ENCODE measurements around the gene NELL2. TPM values are rescaled to one million over a fixed set of nuclear protein-coding genes. Genes with fewer than 3 reads are reported as not detected.

The NELL2 gene
- total RNA-seq, 2 donors from 2014 or later = 5.1 to 6.9 TPM

- Histone ChIP-seq H3K9ac (ENCODE audit: extremely low read depth, low read length, poor library complexity, severe bottlenecking) (no peak overlapping the region), H3K4me1 (ENCODE audit: control insufficient read depth, insufficient read depth, low read length) (no peaks in the 10 kb centered on the region), H3K27ac (ENCODE audit: low read depth, low read length) (peak overlapping the region; percentile 18), H3K27me3 (ENCODE audit: control insufficient read depth, insufficient read depth, low read length, poor library complexity, severe bottlenecking) (no peaks in the 10 kb centered on the region), H3K4me3 (ENCODE audit: low read length) (no peak overlapping the region), H3K36me3 (ENCODE audit: control insufficient read depth, insufficient read depth, low read length) (no peaks in the 10 kb centered on the region), H3K9me3 (ENCODE audit: control insufficient read depth, low read length) (no peaks in the 10 kb centered on the region)
- H3K4me1 Mint-ChIP-seq = peaks cover 6% of the 10 kb centered on the region
- no peak overlapping the region for H3K4me3 Mint-ChIP-seq
- no peaks in the 10 kb centered on the region for H3K27me3 Mint-ChIP-seq (ENCODE audit: insufficient read depth)
- DNase-seq = no peak
- TF ChIP-seq CTCF (conservative IDR thresholded peaks at IDR 0.05) = no peak
- no CpG with 5 or more reads among the region's 2 CpGs for WGBS, 2 experiments (ENCODE audit: insufficient coverage in 1 of 2, insufficient read length in 1 of 2)
- no peak overlapping the region for H3K27ac Mint-ChIP-seq
- no peaks in the 10 kb centered on the region for H3K9me3 Mint-ChIP-seq
- no peaks in the 10 kb centered on the region for H3K36me3 Mint-ChIP-seq (ENCODE audit: low read depth)
Observed at GRCh38 chr12:44571006-44571550, 305.0 kb downstream of the NELL2 start.

- TF ChIP-seq CTCF (conservative IDR thresholded peaks at IDR 0.05) = no peak
- Mint-ChIP-seq H3K4me1 (peaks cover 10% of the 10 kb centered on the region), H3K27ac (no peak overlapping the region), H3K27me3 (ENCODE audit: insufficient read depth) (no peaks in the 10 kb centered on the region), H3K4me3 (no peak overlapping the region), H3K36me3 (ENCODE audit: low read depth) (no peaks in the 10 kb centered on the region), H3K9me3 (no peaks in the 10 kb centered on the region)
- H3K4me1 ChIP-seq (ENCODE audit: control insufficient read depth, insufficient read depth, low read length) = no peaks in the 10 kb centered on the region
- H3K4me3 ChIP-seq (ENCODE audit: low read length) = no peak overlapping the region
- no peak for DNase-seq
- H3K27ac ChIP-seq (ENCODE audit: low read depth, low read length) = no peak overlapping the region
- 83 to 89% methylated on average over 4 to 6 of the region's 6 CpGs for whole genome bisulfite sequencing, 2 experiments (ENCODE audit: insufficient coverage in 1 of 2, insufficient read length in 1 of 2)
- no peaks in the 10 kb centered on the region for H3K27me3 ChIP-seq (ENCODE audit: control insufficient read depth, insufficient read depth, low read length, poor library complexity, severe bottlenecking)
- H3K9me3 ChIP-seq (ENCODE audit: control insufficient read depth, low read length) = no peaks in the 10 kb centered on the region
- H3K9ac ChIP-seq (ENCODE audit: extremely low read depth, low read length, poor library complexity, severe bottlenecking) = no peak overlapping the region
- no peaks in the 10 kb centered on the region for H3K36me3 ChIP-seq (ENCODE audit: control insufficient read depth, insufficient read depth, low read length)
Observed at GRCh38 chr12:44570036-44570583, 306.0 kb downstream of the NELL2 start.

- Mint-ChIP-seq H3K4me3 (no peak overlapping the region), H3K27ac (no peak overlapping the region), H3K4me1 (peaks cover 4% of the 10 kb centered on the region), H3K9me3 (peaks cover 4% of the 10 kb centered on the region), H3K27me3 (ENCODE audit: insufficient read depth) (no peaks in the 10 kb centered on the region), H3K36me3 (ENCODE audit: low read depth) (no peaks in the 10 kb centered on the region)
- WGBS, 2 experiments (ENCODE audit: insufficient coverage in 1 of 2, insufficient read length in 1 of 2) = 93 to 100% methylated on average over 5 of the region's 5 CpGs
- H3K9ac ChIP-seq (ENCODE audit: extremely low read depth, low read length, poor library complexity, severe bottlenecking) = no peak overlapping the region
- H3K4me3 ChIP-seq (ENCODE audit: low read length) = no peak overlapping the region
- no peaks in the 10 kb centered on the region for H3K36me3 ChIP-seq (ENCODE audit: control insufficient read depth, insufficient read depth, low read length)
- TF ChIP-seq CTCF (conservative IDR thresholded peaks at IDR 0.05) = no peak
- no peaks in the 10 kb centered on the region for H3K27me3 ChIP-seq (ENCODE audit: control insufficient read depth, insufficient read depth, low read length, poor library complexity, severe bottlenecking)
- no peaks in the 10 kb centered on the region for H3K4me1 ChIP-seq (ENCODE audit: control insufficient read depth, insufficient read depth, low read length)
- DNase-seq = no peak
- no peaks in the 10 kb centered on the region for H3K9me3 ChIP-seq (ENCODE audit: control insufficient read depth, low read length)
- H3K27ac ChIP-seq (ENCODE audit: low read depth, low read length) = no peak overlapping the region
Observed at GRCh38 chr12:44565163-44565562, 311.0 kb downstream of the NELL2 start.

Measured in endodermal cell (in vitro differentiated cells).